HepG2 (cell line): ENCODE data around the gene OGFOD3. TPM values are rescaled to one million over a fixed set of nuclear protein-coding genes. Genes with fewer than 3 reads are reported as not detected.

Experiments used
- CERS6 ChIP-seq: sonication (generic); formaldehyde crosslinking; IDR thresholded peaks from 2 replicates; pipeline ENCODE4 v1.5.0; 2020; ENCODE audit warnings: missing genetic modification reagents
- FOXA3 ChIP-seq: IDR thresholded peaks from 2 replicates; pipeline ENCODE4 v1.6.1; 2016; ENCODE audit warnings: missing genetic modification reagents, missing compliant biosample characterization
- GATAD2A ChIP-seq: IDR thresholded peaks from 2 replicates; pipeline ENCODE4 v1.6.1; 2016
- GLI4 ChIP-seq: sonication (generic); formaldehyde crosslinking; IDR thresholded peaks from 2 replicates; pipeline ENCODE4 v1.5.1; 2020; ENCODE audit warnings: missing genetic modification reagents, mild to moderate bottlenecking, moderate library complexity, borderline replicate concordance
- HIC2 ChIP-seq: sonication (generic); formaldehyde crosslinking; IDR thresholded peaks from 2 replicates; pipeline ENCODE4 v1.9.0; 2022; ENCODE audit warnings: low read depth, missing genetic modification reagents
- MXD4 ChIP-seq: IDR thresholded peaks from 2 replicates; pipeline ENCODE4 v1.6.1; 2016; ENCODE audit warnings: mild to moderate bottlenecking, missing biosample characterization, missing genetic modification reagents
- NFAT5 ChIP-seq: sonication (generic); formaldehyde crosslinking; IDR thresholded peaks from 2 replicates; pipeline ENCODE4 v1.4.0; 2020; ENCODE audit warnings: missing genetic modification reagents
- NFIB ChIP-seq: sonication (generic); formaldehyde crosslinking; IDR thresholded peaks from 2 replicates; pipeline ENCODE4 v1.9.0; 2021; ENCODE audit warnings: missing genetic modification reagents, mild to moderate bottlenecking, borderline replicate concordance
- RBAK ChIP-seq: sonication (generic); formaldehyde crosslinking; IDR thresholded peaks from 2 replicates; pipeline ENCODE4 v1.5.1; 2020; ENCODE audit warnings: mild to moderate bottlenecking, missing genetic modification reagents
- SALL1 ChIP-seq: sonication (generic); formaldehyde crosslinking; IDR thresholded peaks from 2 replicates; pipeline ENCODE4 v1.8.0; 2022; ENCODE audit warnings: mild to moderate bottlenecking, missing genetic modification reagents
- SNAPC2 ChIP-seq: sonication (generic); formaldehyde crosslinking; IDR thresholded peaks from 2 replicates; pipeline ENCODE4 v1.8.1; 2022; ENCODE audit warnings: mild to moderate bottlenecking, missing genetic modification reagents
- ZNF142 ChIP-seq: sonication (generic); formaldehyde crosslinking; IDR thresholded peaks from 2 replicates; pipeline ENCODE4 v1.4.0; 2020; ENCODE audit warnings: missing genetic modification reagents
- ZNF430 ChIP-seq: sonication (generic); formaldehyde crosslinking; IDR thresholded peaks from 2 replicates; pipeline ENCODE4 v1.9.0; 2021; ENCODE audit warnings: mild to moderate bottlenecking, missing genetic modification reagents
- ZNF501 ChIP-seq: sonication (generic); formaldehyde crosslinking; IDR thresholded peaks from 2 replicates; pipeline ENCODE4 v1.5.1; 2020; ENCODE audit warnings: mild to moderate bottlenecking, moderate library complexity, missing genetic modification reagents
- ZNF605 ChIP-seq: sonication (generic); formaldehyde crosslinking; IDR thresholded peaks from 2 replicates; pipeline ENCODE4 v1.8.0; 2022; ENCODE audit warnings: mild to moderate bottlenecking, missing genetic modification reagents
- ZNF850 ChIP-seq: sonication (generic); formaldehyde crosslinking; conservative IDR thresholded peaks from 2 replicates; pipeline ENCODE4 v1.9.0; 2021; ENCODE audit warnings: mild to moderate bottlenecking, missing genetic modification reagents
- polyA plus RNA-seq, 8 experiments: library from polyadenylated mRNA; depleted of rRNA in 3 of 8; stranded (reverse) in 7 of 8; unstranded in 1 of 8; fragments of >200 nt; fragmentation: Illumina TruSeq in 4 of 8; extraction: Trizol in 4 of 8; gene quantifications; 2 replicates each; pipeline versions ENCODE4 v1.2.1 to v1.2.3, GENCODE V29; 2011 to 2016; ENCODE audit warnings: low read depth in 4 of 8, missing spikeins in 1 of 8, mixed read lengths in 1 of 8; ENCODE audit not compliant: insufficient read depth in 1 of 8
- total RNA-seq, 5 experiments: library from RNA; depleted of rRNA; stranded (reverse); fragments of >200 nt; fragmentation: Illumina TruSeq; extraction: Trizol; gene quantifications; 2 replicates each; pipeline ENCODE4 v1.2.3, GENCODE V29; 2016; ENCODE audit warnings: low read depth in 1 of 5

Gene OGFOD3
- total and polyA plus RNA-seq, 2 of the 13 experiments (the other 11 are each of a cell fraction or from before 2014, with no cell fraction given), result 40.0 to 42.1 TPM

- TF ChIP-seq CERS6, result no peak
- no peak for TF ChIP-seq RBAK (CRISPR knock-in tag)
- peak; percentile 39; the same call in 1 of the 2 replicates for TF ChIP-seq ZNF605
- no peak for TF ChIP-seq NFAT5
- TF ChIP-seq HIC2 (CRISPR knock-in tag), result peak; percentile 23; the same call in 1 of the 2 replicates
- TF ChIP-seq MXD4 (CRISPR knock-in tag), result no peak
- TF ChIP-seq GATAD2A (CRISPR knock-in tag), result peak; percentile 4; the same call in 1 of the 2 replicates
- peak; percentile 61; the same call in 1 of the 2 replicates for TF ChIP-seq ZNF142 (CRISPR knock-in tag)
- TF ChIP-seq SNAPC2 (CRISPR knock-in tag), result no peak
- TF ChIP-seq ZNF501 (CRISPR knock-in tag), result 0 out of 2 replicates have a peak, but pooled peaks have one; percentile 48
- no peak for TF ChIP-seq FOXA3
- no peak for TF ChIP-seq GLI4 (CRISPR knock-in tag)
- TF ChIP-seq ZNF430, result peak; percentile 58; the same call in 1 of the 2 replicates
- no peak for TF ChIP-seq NFIB (CRISPR knock-in tag)
- TF ChIP-seq ZNF850 (CRISPR knock-in tag), result no peak
- no peak for TF ChIP-seq SALL1 (CRISPR knock-in tag)
These were observed 62.5 kb downstream of the OGFOD3 start (continued) for GRCh38 chr17:82355770-82356427.
